Purkinje cell (primary cell): Measurements from ENCODE around the gene ITM2B. TPM values are rescaled to one million over a fixed set of nuclear protein-coding genes. Genes with fewer than 3 reads are reported as not detected.

Source experiments
- polyA plus RNA-seq: library from polyadenylated mRNA; unstranded; fragments of >200 nt; fragmentation: Nextera tagmentation; gene quantifications from 2 replicates; pipeline ENCODE4 v1.2.1, GENCODE V29; 2014

ITM2B gene
- polyA plus RNA-seq, result 7,649 and 9,633 TPM in 2 replicates

DNA sequence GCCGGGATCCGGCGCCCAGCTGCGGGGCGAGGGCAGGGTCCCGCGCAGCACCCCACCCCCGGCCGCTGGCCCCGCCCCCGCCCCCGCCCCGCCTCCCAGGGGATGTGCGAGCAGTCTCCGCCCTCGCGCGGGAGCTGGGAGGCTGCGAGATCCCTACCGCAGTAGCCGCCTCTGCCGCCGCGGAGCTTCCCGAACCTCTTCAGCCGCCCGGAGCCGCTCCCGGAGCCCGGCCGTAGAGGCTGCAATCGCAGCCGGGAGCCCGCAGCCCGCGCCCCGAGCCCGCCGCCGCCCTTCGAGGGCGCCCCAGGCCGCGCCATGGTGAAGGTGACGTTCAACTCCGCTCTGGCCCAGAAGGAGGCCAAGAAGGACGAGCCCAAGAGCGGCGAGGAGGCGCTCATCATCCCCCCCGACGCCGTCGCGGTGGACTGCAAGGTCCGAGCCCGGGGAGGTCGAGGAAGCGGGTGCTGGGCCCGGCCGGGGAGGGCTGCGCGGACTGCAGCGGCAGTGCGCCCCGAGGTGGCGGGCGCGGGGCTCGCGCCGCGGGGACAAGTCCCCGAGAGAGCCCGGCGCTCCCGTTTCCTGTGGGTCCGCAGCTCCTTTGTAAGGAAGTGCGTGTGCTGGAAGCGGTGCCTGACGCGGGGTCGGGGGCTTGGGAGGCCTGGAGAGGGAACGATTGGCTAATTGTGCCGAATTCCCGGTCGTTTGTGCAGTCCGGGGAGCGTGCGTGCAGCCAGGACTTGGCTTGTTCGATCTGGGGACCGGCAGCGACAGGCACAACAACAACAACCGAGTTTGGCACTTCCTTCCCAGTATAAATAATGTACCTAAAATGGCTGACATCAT is at the start of gene ITM2B:
TSS of gene ITM2B (plus strand) at position 161 of the 843 bp plus-strand sequence. CDS start at position 316, 155 bp downstream.

DNA sequence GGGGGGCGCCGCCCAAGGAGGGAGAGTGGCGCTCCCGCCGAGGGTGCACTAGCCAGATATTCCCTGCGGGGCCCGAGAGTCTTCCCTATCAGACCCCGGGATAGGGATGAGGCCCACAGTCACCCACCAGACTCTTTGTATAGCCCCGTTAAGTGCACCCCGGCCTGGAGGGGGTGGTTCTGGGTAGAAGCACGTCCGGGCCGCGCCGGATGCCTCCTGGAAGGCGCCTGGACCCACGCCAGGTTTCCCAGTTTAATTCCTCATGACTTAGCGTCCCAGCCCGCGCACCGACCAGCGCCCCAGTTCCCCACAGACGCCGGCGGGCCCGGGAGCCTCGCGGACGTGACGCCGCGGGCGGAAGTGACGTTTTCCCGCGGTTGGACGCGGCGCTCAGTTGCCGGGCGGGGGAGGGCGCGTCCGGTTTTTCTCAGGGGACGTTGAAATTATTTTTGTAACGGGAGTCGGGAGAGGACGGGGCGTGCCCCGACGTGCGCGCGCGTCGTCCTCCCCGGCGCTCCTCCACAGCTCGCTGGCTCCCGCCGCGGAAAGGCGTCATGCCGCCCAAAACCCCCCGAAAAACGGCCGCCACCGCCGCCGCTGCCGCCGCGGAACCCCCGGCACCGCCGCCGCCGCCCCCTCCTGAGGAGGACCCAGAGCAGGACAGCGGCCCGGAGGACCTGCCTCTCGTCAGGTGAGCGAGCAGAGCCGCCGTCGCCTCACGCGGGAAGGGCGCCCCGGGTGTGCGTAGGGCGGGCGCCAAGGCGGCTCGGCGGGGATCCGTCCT is 70.5 kb downstream of the ITM2B start, which contains the start of gene RB1:
TSS of gene RB1 (plus strand) at position 393 of the 784 bp plus-strand sequence. CDS start at position 555, 162 bp downstream.

Other genes with a start within 250 kb of the ITM2B start
- gene SUCLA2, start 231.9 kb upstream of the ITM2B start, polyA plus RNA-seq, result 322 and 360 TPM in 2 replicates
- 18.9 and 20.6 TPM in 2 replicates for gene NUDT15, start 195.5 kb upstream of the ITM2B start, polyA plus RNA-seq
- gene MED4, start 138.1 kb upstream of the ITM2B start, polyA plus RNA-seq, result 115 and 119 TPM in 2 replicates
- 23.0 and 24.1 TPM in 2 replicates for gene RB1, start 70.5 kb downstream of the ITM2B start, polyA plus RNA-seq
- gene LPAR6, start 179.9 kb downstream of the ITM2B start, polyA plus RNA-seq, result 1.7 and 3.5 TPM in 2 replicates